ENCODE measurements around the gene KRTAP2-2. TPM values are rescaled to one million over a fixed set of nuclear protein-coding genes. Genes with fewer than 3 reads are reported as not detected.

The KRTAP2-2 gene
- polyA plus RNA-seq, 2 of the 4 experiments (the other 2 are of a cell fraction), result not detected

- no peak overlapping the region for H3K4me3 ChIP-seq
- 86% methylated on average over 3 of the region's 3 CpGs for WGBS (ENCODE audit: missing lambda C conversion rate)
- POLR2A ChIA-PET, result no interaction called here
- no peak for TF ChIP-seq ZNF302 (CRISPR knock-in tag; IDR thresholded peaks at IDR 0.05)
- FAIRE-seq (no peak), DNase-seq (ENCODE audit: low read depth in 1 of 2, low spot score in 1 of 2) (no peak), ATAC-seq (no peak)
- H3K4me1 ChIP-seq, result peaks cover 13% of the 10 kb centered on the region; the same call in 1 of the 3 replicates
- H3K4me2 ChIP-seq, result no peak overlapping the region
- no peak overlapping the region; a peak in 1 of 6 replicates for H3K27ac ChIP-seq
- CTCF ChIA-PET, result interaction anchor here (2.7 kb wide), 1 partner anchor 629 kb away, joined by 8 read pairs; no protein-coding TSS in a partner anchor
- no peaks in the 10 kb centered on the region for H3K9me3 ChIP-seq
Observed at GRCh38 chr17:41019415-41019814, 35.6 kb downstream of the KRTAP2-2 start.

- DNase-seq (ENCODE audit: low read depth in 1 of 2, low spot score in 1 of 2) (no peak), ATAC-seq (no peak), FAIRE-seq (peak; percentile 72)
- H3K4me2 ChIP-seq, result no peak overlapping the region
- ChIA-PET POLR2A (no interaction called here), CTCF (interaction anchor here (0.7 to 1.5 kb wide), 5 partner anchors 9 to 310 kb away, joined by 3 to 4 read pairs (median 3); partner anchors contain the start of gene KRTAP3-3)
- H3K4me3 ChIP-seq, result no peak overlapping the region
- TF ChIP-seq MYC (IDR thresholded peaks at IDR 0.05; ENCODE audit: borderline replicate concordance, low read length), result no peak
- H3K27ac ChIP-seq, result no peak overlapping the region
- 87% methylated on average over 3 of the region's 3 CpGs for WGBS (ENCODE audit: missing lambda C conversion rate)
- no peaks in the 10 kb centered on the region for H3K9me3 ChIP-seq
- H3K4me1 ChIP-seq, result peaks cover 15% of the 10 kb centered on the region; the same call in 1 of the 3 replicates
Observed at GRCh38 chr17:41018541-41018940, 36.5 kb downstream of the KRTAP2-2 start.

GRCh38 chr17:41016578-41017215 is 38.3 kb downstream of the KRTAP2-2 start:
- 80% methylated on average over 13 of the region's 13 CpGs for WGBS (ENCODE audit: missing lambda C conversion rate)
- ATAC-seq, result no peak; a peak in 1 of 6 replicates
- no peak overlapping the region for H3K4me3 ChIP-seq
- no peak overlapping the region for H3K4me2 ChIP-seq
- H3K4me1 ChIP-seq, result peaks cover 19% of the 10 kb centered on the region; the same call in 1 of the 3 replicates
- TF ChIP-seq CEBPB (IDR thresholded peaks at IDR 0.05) (no peak), NFE2L2 (conservative IDR thresholded peaks at IDR 0.05; ENCODE audit: low read length) (no peak), CHD4 (IDR thresholded peaks at IDR 0.05; ENCODE audit: borderline replicate concordance) (no peak), BHLHE40 (IDR thresholded peaks at IDR 0.05; ENCODE audit: low read depth, low read length) (no peak), TP53 (CRISPR knock-in tag; IDR thresholded peaks at IDR 0.05) (no peak), REST (IDR thresholded peaks at IDR 0.05) (no peak), ESRRA (IDR thresholded peaks at IDR 0.05; ENCODE audit: borderline replicate concordance, low read length) (no peak), HDAC2 (IDR thresholded peaks at IDR 0.05) (no peak), RFX5 (IDR thresholded peaks at IDR 0.05) (no peak), PHF8 (IDR thresholded peaks at IDR 0.05; ENCODE audit: borderline replicate concordance, low read depth) (no peak), HMGXB4 (CRISPR knock-in tag; IDR thresholded peaks at IDR 0.05; ENCODE audit: borderline replicate concordance) (no peak), FOSB (CRISPR knock-in tag; IDR thresholded peaks at IDR 0.05) (no peak), ELK1 (IDR thresholded peaks at IDR 0.05; ENCODE audit: low read depth, low read length) (no peak), HOXA7 (CRISPR knock-in tag; IDR thresholded peaks at IDR 0.05) (no peak), E2F6 (IDR thresholded peaks at IDR 0.05; ENCODE audit: borderline replicate concordance, low read depth) (no peak), ZFP36 (IDR thresholded peaks at IDR 0.05; ENCODE audit: borderline replicate concordance, partially characterized antibody) (no peak), CHD2 (IDR thresholded peaks at IDR 0.05; ENCODE audit: low read length, partially characterized antibody) (no peak)
- FAIRE-seq, result no peak
- no peak overlapping the region for H3K27ac ChIP-seq
- no peak for DNase-seq (ENCODE audit: low read depth in 1 of 2, low spot score in 1 of 2)
- no peaks in the 10 kb centered on the region for H3K9me3 ChIP-seq
- ChIA-PET POLR2A (no interaction called here), CTCF (interaction anchor here (1.3 to 1.9 kb wide), 4 partner anchors 9 to 12 kb away, joined by 4 to 5 read pairs (median 4); no protein-coding TSS in a partner anchor)
